Trophoblast cell (in vitro differentiated cells and primary cell): Measurements from ENCODE around the gene FAM240A.

Source experiments
- DNase-seq, 2 donors: peaks; one replicate each; pipeline ENCODE4 v3.0.0-alpha.2; 2016
- H2AFZ ChIP-seq: 2 replicates; pipeline ENCODE4 v1.6.1; 2013; ENCODE audit warnings: low read length, moderate library complexity, mild to moderate bottlenecking; ENCODE audit not compliant: insufficient read depth, poor library complexity
- H2AK5ac ChIP-seq: 2 replicates; pipeline ENCODE4 v1.6.1; 2013; ENCODE audit warnings: mild to moderate bottlenecking, low read length
- H2BK120ac ChIP-seq: 2 replicates; pipeline ENCODE4 v1.6.1; 2013; ENCODE audit warnings: low read length, mild to moderate bottlenecking, moderate library complexity; ENCODE audit not compliant: insufficient read depth, poor library complexity
- H2BK12ac ChIP-seq: 2 replicates; pipeline ENCODE4 v1.6.1; 2013; ENCODE audit warnings: mild to moderate bottlenecking, low read length, moderate library complexity
- H2BK5ac ChIP-seq: 2 replicates; pipeline ENCODE4 v1.6.1; 2013; ENCODE audit warnings: low read length, low read depth, moderate library complexity, mild to moderate bottlenecking; ENCODE audit not compliant: poor library complexity
- H3K14ac ChIP-seq: 2 replicates; pipeline ENCODE4 v1.6.1; 2013; ENCODE audit warnings: mild to moderate bottlenecking, low read length
- H3K18ac ChIP-seq: 2 replicates; pipeline ENCODE4 v1.6.1; 2013; ENCODE audit warnings: mild to moderate bottlenecking, low read length
- H3K23ac ChIP-seq: 2 replicates; pipeline ENCODE4 v1.6.1; 2013; ENCODE audit warnings: low read length
- H3K27ac ChIP-seq: 2 replicates; pipeline ENCODE4 v1.5.1; 2013; ENCODE audit warnings: low read depth, mild to moderate bottlenecking, inconsistent platforms, low read length, moderate library complexity
- H3K27me3 ChIP-seq: 2 replicates; pipeline ENCODE4 v1.6.1; 2013; ENCODE audit warnings: inconsistent platforms, mild to moderate bottlenecking, low read length, moderate library complexity; ENCODE audit not compliant: insufficient read depth
- H3K36me3 ChIP-seq, 2 experiments: 1 replicate in 1 of 2; 2 replicates in 1 of 2; pipeline ENCODE4 v1.6.1; 2013; ENCODE audit warnings: low read length in 2 of 2, mild to moderate bottlenecking in 2 of 2, moderate library complexity in 1 of 2; ENCODE audit not compliant: insufficient read depth in 2 of 2, control insufficient read depth in 1 of 2
- H3K4ac ChIP-seq: 2 replicates; pipeline ENCODE4 v1.6.1; 2013; ENCODE audit warnings: low read depth, mild to moderate bottlenecking, low read length, moderate library complexity
- H3K4me1 ChIP-seq, 2 experiments: 1 replicate in 1 of 2; 2 replicates in 1 of 2; pipeline ENCODE4 v1.6.1; 2013; ENCODE audit warnings: low read length in 2 of 2, mild to moderate bottlenecking in 2 of 2, moderate library complexity in 1 of 2; ENCODE audit not compliant: insufficient read depth in 2 of 2, control insufficient read depth in 1 of 2
- H3K4me2 ChIP-seq: 2 replicates; pipeline ENCODE4 v1.6.1; 2013; ENCODE audit warnings: inconsistent platforms, mild to moderate bottlenecking, low read length, moderate library complexity
- H3K4me3 ChIP-seq: 2 replicates; pipeline ENCODE4 v1.5.1; 2013; ENCODE audit warnings: mild to moderate bottlenecking, low read depth, low read length, inconsistent platforms
- H3K79me1 ChIP-seq: one replicate; pipeline ENCODE4 v1.6.1; 2013; ENCODE audit warnings: low read length
- H3K79me2 ChIP-seq: 2 replicates; pipeline ENCODE4 v1.6.1; 2013; ENCODE audit warnings: low read length, mild to moderate bottlenecking; ENCODE audit not compliant: control insufficient read depth, insufficient read depth, poor library complexity
- H3K9ac ChIP-seq: 2 replicates; pipeline ENCODE4 v1.6.1; 2013; ENCODE audit warnings: mild to moderate bottlenecking, low read length
- H3K9me3 ChIP-seq: 2 replicates; pipeline ENCODE4 v1.6.1; 2013; ENCODE audit warnings: low read depth, mild to moderate bottlenecking, control low read depth, inconsistent platforms, low read length; ENCODE audit not compliant: insufficient read depth
- H4K12ac ChIP-seq: 2 replicates; pipeline ENCODE4 v1.6.1; 2013; ENCODE audit warnings: low read depth, mild to moderate bottlenecking, low read length, moderate library complexity
- H4K8ac ChIP-seq: 2 replicates; pipeline ENCODE4 v1.6.1; 2013; ENCODE audit warnings: low read depth, mild to moderate bottlenecking, low read length, moderate library complexity
- H4K91ac ChIP-seq: one replicate; pipeline ENCODE4 v1.6.1; 2013; ENCODE audit warnings: low read depth, mild to moderate bottlenecking, low read length, moderate library complexity
- WGBS: extraction: QIAGEN DNeasy Blood & Tissue Kit; methylation state at CpG from one replicate; pipeline ENCODE4 v1.1.7; 2013; ENCODE audit warnings: missing lambda C conversion rate; ENCODE audit not compliant: insufficient read length, insufficient coverage; ENCODE audit errors: extremely low coverage; 5-methylcytosine and 5-hydroxymethylcytosine counted together

FAM240A gene

DNA sequence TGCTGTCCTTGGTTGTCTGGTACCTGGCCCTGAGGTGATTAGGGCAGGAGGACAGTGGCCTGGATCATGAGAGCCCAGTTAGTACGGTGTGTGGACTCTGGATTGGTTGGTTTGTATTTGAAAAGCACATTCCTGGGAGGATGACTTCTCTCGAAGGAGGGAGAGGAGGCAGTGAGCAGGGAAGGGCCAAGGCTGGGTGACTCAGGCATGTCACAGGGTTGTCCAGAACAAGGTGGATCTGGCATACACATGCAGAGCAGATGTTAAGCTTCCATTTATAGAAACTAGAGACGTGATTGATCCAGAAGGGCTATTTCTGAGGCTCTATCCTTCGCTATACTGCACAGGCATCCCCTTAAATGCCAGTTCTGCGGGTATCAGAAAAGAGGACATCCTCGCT, 34.4 kb downstream of the FAM240A start:
- Histone ChIP-seq H4K91ac (no peak overlapping the region), H2AK5ac (no peak overlapping the region), H2BK5ac (no peak overlapping the region), H3K4me3 (no peak overlapping the region), H3K9me3 (no peaks in the 10 kb centered on the region), H4K12ac (no peak overlapping the region), H3K4me1 (no peaks in the 10 kb centered on the region), H2AFZ (no peak overlapping the region), H3K18ac (no peak overlapping the region), H3K9ac (no peak overlapping the region), H4K8ac (no peak overlapping the region), H3K4ac (no peak overlapping the region), H3K14ac (no peak overlapping the region), H3K79me1 (no peaks in the 10 kb centered on the region), H3K4me2 (no peak overlapping the region), H3K79me2 (no peaks in the 10 kb centered on the region), H3K36me3 (no peaks in the 10 kb centered on the region), H2BK12ac (no peak overlapping the region), H3K23ac (no peak overlapping the region), H3K27ac (no peak overlapping the region), H3K27me3 (no peaks in the 10 kb centered on the region), H2BK120ac (no peak overlapping the region)
- no CpG with 5 or more reads among the region's 6 CpGs for WGBS
- no peak for DNase-seq

DNA sequence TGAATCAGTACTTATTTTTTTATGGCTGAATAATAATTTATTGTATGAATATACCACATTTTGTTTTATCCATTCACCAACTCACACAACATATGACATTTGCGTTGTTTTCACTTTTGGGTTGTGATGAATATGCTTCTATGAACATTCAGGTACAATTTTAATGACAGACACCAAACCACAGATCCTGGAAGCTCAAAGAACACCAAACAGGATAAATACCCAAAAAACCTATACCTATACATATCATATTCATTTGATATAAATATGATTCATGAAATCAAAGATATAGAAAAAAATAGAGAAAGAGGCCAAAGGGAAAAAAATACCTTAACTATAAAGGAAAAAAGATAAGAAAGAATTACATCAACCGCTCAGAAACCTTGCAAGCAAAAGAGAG, 35.8 kb downstream of the FAM240A start:
- Histone ChIP-seq H3K9me3 (no peaks in the 10 kb centered on the region), H4K8ac (no peak overlapping the region), H2BK5ac (no peak overlapping the region), H2BK120ac (no peak overlapping the region), H3K4me2 (no peak overlapping the region), H3K23ac (no peak overlapping the region), H3K4ac (no peak overlapping the region), H3K9ac (no peak overlapping the region), H2AK5ac (no peak overlapping the region), H3K79me1 (no peaks in the 10 kb centered on the region), H3K27ac (no peak overlapping the region), H3K14ac (no peak overlapping the region), H3K4me1 (no peaks in the 10 kb centered on the region), H4K12ac (no peak overlapping the region), H3K4me3 (no peak overlapping the region), H3K79me2 (no peaks in the 10 kb centered on the region), H2AFZ (no peak overlapping the region), H4K91ac (no peak overlapping the region), H3K36me3 (no peaks in the 10 kb centered on the region), H3K27me3 (no peaks in the 10 kb centered on the region), H2BK12ac (no peak overlapping the region), H3K18ac (no peak overlapping the region)
- DNase-seq: no peak
- WGBS: no CpG with 5 or more reads among the region's 2 CpGs

DNA sequence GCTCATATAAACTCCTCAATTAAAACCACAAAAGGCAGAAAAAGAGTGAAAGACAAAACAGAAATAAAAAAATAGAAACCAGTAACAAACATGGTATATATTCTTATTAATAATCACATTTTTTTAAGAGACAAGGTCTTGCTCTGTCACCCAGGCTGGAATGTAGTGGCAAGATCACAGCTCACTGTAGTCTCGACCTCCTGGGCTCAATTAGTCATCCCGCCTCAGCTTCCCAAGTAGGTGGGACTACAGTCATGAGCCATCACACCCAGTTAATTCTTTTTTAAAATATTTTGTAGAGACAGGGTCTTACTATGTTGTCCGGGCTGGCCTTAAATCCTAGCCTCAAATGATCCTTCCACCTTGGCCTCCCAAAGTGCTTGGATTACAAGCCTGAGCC, 37.1 kb downstream of the FAM240A start:
- H3K18ac ChIP-seq: no peak overlapping the region
- no peak overlapping the region for H4K91ac ChIP-seq
- H3K79me2 ChIP-seq: no peaks in the 10 kb centered on the region
- H3K27me3 ChIP-seq: no peaks in the 10 kb centered on the region
- DNase-seq: peak in 1 of 2 donors; percentile 41
- no peak overlapping the region for H3K14ac ChIP-seq
- no peak overlapping the region for H4K12ac ChIP-seq
- WGBS: no CpG with 5 or more reads among the region's 3 CpGs
- H2BK12ac ChIP-seq: no peak overlapping the region
- no peaks in the 10 kb centered on the region for H3K4me1 ChIP-seq
- H3K36me3 ChIP-seq: no peaks in the 10 kb centered on the region
- H3K4me2 ChIP-seq: no peak overlapping the region
- no peak overlapping the region for H2BK120ac ChIP-seq
- H3K79me1 ChIP-seq: no peaks in the 10 kb centered on the region
- no peak overlapping the region for H4K8ac ChIP-seq
- H3K23ac ChIP-seq: no peak overlapping the region
- H3K4me3 ChIP-seq: no peak overlapping the region
- H2AK5ac ChIP-seq: no peak overlapping the region
- H3K27ac ChIP-seq: no peak overlapping the region
- H3K4ac ChIP-seq: no peak overlapping the region
- H2BK5ac ChIP-seq: no peak overlapping the region
- H3K9ac ChIP-seq: no peak overlapping the region
- no peaks in the 10 kb centered on the region for H3K9me3 ChIP-seq
- H2AFZ ChIP-seq: no peak overlapping the region

DNA sequence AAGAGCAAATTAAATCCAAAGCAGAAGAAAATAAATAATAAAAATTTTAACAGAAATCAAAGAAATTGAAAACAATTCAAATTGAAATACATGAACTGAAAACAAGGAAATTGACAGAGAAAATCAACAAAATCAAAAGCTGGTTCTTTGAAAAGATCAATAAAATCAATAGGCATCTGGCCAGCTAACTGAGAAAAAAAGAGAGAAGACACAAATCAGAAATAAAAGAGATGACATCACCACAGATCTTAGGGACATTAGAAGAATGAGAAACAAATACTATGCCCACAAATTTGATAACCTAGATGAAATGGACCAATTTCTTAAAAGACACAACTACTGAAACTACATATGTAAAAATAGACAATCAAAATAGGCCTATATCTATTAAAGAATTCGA, 38.8 kb downstream of the FAM240A start:
- no peak overlapping the region for H3K14ac ChIP-seq
- H3K79me2 ChIP-seq: no peaks in the 10 kb centered on the region
- H2BK5ac ChIP-seq: no peak overlapping the region
- no peak overlapping the region for H3K18ac ChIP-seq
- H3K4me2 ChIP-seq: no peak overlapping the region
- H3K36me3 ChIP-seq: no peaks in the 10 kb centered on the region
- DNase-seq: no peak
- WGBS: no CpG with 5 or more reads among the region's 1 CpG
- no peak overlapping the region for H3K27ac ChIP-seq
- no peak overlapping the region for H2AFZ ChIP-seq
- no peaks in the 10 kb centered on the region for H3K27me3 ChIP-seq
- no peak overlapping the region for H2AK5ac ChIP-seq
- H4K8ac ChIP-seq: no peak overlapping the region
- H3K4me1 ChIP-seq: no peaks in the 10 kb centered on the region
- H3K79me1 ChIP-seq: no peaks in the 10 kb centered on the region
- H4K91ac ChIP-seq: no peak overlapping the region
- H3K9me3 ChIP-seq: no peaks in the 10 kb centered on the region
- H2BK12ac ChIP-seq: no peak overlapping the region
- H3K23ac ChIP-seq: no peak overlapping the region
- H2BK120ac ChIP-seq: no peak overlapping the region
- no peak overlapping the region for H4K12ac ChIP-seq
- H3K9ac ChIP-seq: no peak overlapping the region
- H3K4me3 ChIP-seq: no peak overlapping the region
- H3K4ac ChIP-seq: no peak overlapping the region
